ENCODE data around the gene RAB8B.

DNA sequence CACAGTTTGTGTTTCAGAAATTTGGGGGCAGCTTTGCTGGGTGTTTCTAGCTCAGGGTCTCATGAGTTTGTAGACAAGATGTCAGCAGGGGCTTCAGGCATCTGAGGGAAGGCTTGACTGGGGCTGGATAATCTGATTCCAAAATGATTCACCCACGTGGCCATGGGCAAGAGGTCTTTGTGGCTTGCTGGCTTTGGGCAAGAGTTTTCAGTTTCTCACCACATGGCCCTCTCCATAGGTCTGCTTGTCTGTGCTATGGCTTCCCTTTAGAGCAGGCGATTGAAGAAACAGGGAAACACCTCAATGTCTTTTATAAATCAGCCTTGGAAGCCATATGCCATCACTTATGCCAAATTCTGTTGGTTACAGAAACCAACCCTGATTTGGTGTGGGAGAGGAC lies 44.0 kb upstream of the RAB8B start:
- TF ChIP-seq, protein P1, sequence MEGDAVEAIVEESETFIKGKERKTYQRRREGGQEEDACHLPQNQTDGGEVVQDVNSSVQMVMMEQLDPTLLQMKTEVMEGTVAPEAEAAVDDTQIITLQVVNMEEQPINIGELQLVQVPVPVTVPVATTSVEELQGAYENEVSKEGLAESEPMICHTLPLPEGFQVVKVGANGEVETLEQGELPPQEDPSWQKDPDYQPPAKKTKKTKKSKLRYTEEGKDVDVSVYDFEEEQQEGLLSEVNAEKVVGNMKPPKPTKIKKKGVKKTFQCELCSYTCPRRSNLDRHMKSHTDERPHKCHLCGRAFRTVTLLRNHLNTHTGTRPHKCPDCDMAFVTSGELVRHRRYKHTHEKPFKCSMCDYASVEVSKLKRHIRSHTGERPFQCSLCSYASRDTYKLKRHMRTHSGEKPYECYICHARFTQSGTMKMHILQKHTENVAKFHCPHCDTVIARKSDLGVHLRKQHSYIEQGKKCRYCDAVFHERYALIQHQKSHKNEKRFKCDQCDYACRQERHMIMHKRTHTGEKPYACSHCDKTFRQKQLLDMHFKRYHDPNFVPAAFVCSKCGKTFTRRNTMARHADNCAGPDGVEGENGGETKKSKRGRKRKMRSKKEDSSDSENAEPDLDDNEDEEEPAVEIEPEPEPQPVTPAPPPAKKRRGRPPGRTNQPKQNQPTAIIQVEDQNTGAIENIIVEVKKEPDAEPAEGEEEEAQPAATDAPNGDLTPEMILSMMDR (IDR thresholded peaks at IDR 0.05) = no peak
- no peak for TF ChIP-seq POLR2A (IDR thresholded peaks at IDR 0.05)

All from testis (tissue), 2 donors.